HG02884 (cell line): ENCODE data around the gene TTC23.
"Not testable (repeated sequence)": the region's sequence is repeated elsewhere in the genome, so short reads cannot be mapped to it uniquely, and the experiment has no call there.

Experiments used
- ATAC-seq: cut with Tn5 transposase; IDR thresholded peaks from one replicate; pipeline ENCODE4 v1.9.1; 2021; ENCODE audit warnings: mild to moderate bottlenecking, moderate library complexity; ENCODE audit not compliant: unreplicated experiment

TTC23 gene

GRCh38 chr15:99250494-99250856, 1.1 kb upstream of the TTC23 start:
- ATAC-seq = no peak

GRCh38 chr15:99250001-99250400, 620 bp upstream of the TTC23 start:
- no peak for ATAC-seq

- no peak for ATAC-seq
Measured at GRCh38 chr15:99248000-99248715, 1.2 kb downstream of the TTC23 start.

- no peak for ATAC-seq
Measured at GRCh38 chr15:99247062-99247461, 2.3 kb downstream of the TTC23 start.

- ATAC-seq = no peak
Measured at GRCh38 chr15:99244306-99244705, 5.1 kb downstream of the TTC23 start.

- no peak for ATAC-seq
Measured at GRCh38 chr15:99241752-99242151, 7.6 kb downstream of the TTC23 start.

- peak; percentile 99 for ATAC-seq
Measured at GRCh38 chr15:99239545-99240198, 9.7 kb downstream of the TTC23 start.

GRCh38 chr15:99238849-99239248, 10.5 kb downstream of the TTC23 start:
- ATAC-seq = no peak

- not testable (repeated sequence) for ATAC-seq
Measured at GRCh38 chr15:99234160-99234559, 15.2 kb downstream of the TTC23 start.

- ATAC-seq = no peak
Measured at GRCh38 chr15:99232740-99233139, 16.6 kb downstream of the TTC23 start.

- ATAC-seq = no peak
Measured at GRCh38 chr15:99230867-99231266, 18.5 kb downstream of the TTC23 start.

- ATAC-seq = no peak
Measured at GRCh38 chr15:99228120-99228770, 21.1 kb downstream of the TTC23 start.

GRCh38 chr15:99226802-99227201, 22.6 kb downstream of the TTC23 start:
- no peak for ATAC-seq

- no peak for ATAC-seq
Measured at GRCh38 chr15:99224372-99225214, 24.8 kb downstream of the TTC23 start.

GRCh38 chr15:99213187-99213811, 36.1 kb downstream of the TTC23 start:
- ATAC-seq = peak; percentile 83

GRCh38 chr15:99212406-99212805, 37.0 kb downstream of the TTC23 start:
- no peak for ATAC-seq

GRCh38 chr15:99211926-99212325, 37.5 kb downstream of the TTC23 start:
- ATAC-seq = no peak

- no peak for ATAC-seq
Measured at GRCh38 chr15:99210334-99210733, 39.0 kb downstream of the TTC23 start.

- no peak for ATAC-seq
Measured at GRCh38 chr15:99209326-99209725, 40.1 kb downstream of the TTC23 start.

GRCh38 chr15:99207672-99208071, 41.7 kb downstream of the TTC23 start:
- ATAC-seq = no peak

- no peak for ATAC-seq
Measured at GRCh38 chr15:99202176-99202552, 47.2 kb downstream of the TTC23 start.
